Measurements from ENCODE around the gene EIF4E1B. TPM values are rescaled to one million over a fixed set of nuclear protein-coding genes. Genes with fewer than 3 reads are reported as not detected.
"Not testable (repeated sequence)": the region's sequence is repeated elsewhere in the genome, so short reads cannot be mapped to it uniquely, and the experiment has no call there.

EIF4E1B gene, protein sequence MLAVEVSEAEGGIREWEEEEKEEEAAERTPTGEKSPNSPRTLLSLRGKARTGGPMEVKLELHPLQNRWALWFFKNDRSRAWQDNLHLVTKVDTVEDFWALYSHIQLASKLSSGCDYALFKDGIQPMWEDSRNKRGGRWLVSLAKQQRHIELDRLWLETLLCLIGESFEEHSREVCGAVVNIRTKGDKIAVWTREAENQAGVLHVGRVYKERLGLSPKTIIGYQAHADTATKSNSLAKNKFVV
- total RNA-seq (not detected), total RNA-seq (0 reads per million in 2 donors)

DNA sequence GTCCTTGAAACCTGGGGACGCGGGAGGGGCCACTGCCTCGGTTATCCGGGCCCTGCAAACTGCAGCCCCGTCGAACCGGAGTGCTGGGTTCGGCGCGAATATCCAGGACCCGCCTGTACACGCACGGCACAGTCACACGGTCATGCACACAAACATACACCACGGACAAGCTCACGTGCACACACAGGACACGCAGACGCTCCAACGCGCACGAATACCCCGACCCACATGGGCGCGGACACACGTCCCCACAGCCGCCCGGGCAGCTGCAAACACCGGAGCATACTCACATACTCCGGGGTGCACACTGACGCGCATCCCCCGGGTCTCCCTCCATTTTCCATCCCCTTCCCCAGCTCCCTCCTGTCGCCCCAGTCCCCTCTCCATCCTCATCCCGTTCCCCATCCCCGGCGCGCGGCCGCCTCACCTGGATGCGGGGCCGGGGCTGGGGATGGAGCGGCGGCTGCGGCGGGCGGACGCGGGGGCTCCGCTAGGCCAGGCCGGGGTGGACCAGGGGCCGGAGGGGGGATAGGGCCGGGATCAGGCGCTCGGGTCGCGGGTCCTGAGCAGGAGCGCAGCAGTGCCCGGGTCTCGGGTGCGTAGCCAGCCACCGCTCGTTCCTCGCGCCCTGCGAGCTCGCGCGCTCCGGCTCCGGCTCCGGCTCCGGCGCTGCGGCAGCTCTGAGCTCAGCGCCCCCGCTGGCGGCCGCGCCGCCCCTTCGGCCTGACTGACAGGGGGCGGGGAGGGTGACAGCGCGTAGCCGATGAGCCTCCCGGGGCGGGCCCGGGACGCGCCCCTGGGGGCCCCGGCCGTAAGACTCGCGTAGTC, at the start of gene EIF4E1B, which contains the start of gene SNCB:
EIF4E1B (plus strand) TSS at position 823 of the 828 bp plus-strand sequence. CDS start 12,113 bp downstream, outside the sequence.
SNCB (minus strand) TSS at position 682 of the 828 bp plus-strand sequence. CDS start 880 bp downstream, outside the sequence.
- Mint-ChIP-seq H3K4me3 (peak within 1 kb of the TSS; percentile 70), H3K36me3 (ENCODE audit: low read depth) (peaks cover 20% of the 10 kb centered on the region), H3K4me1 (peaks cover 15% of the 10 kb centered on the region), H3K27ac (no peak within 1 kb of the TSS), H3K27me3 (peaks cover 71% of the 10 kb centered on the region)
- DNase-seq = no peak
- H3K9me3 ChIP-seq (ENCODE audit: control insufficient read depth, low read length, poor library complexity, severe bottlenecking) = no peaks in the 10 kb centered on the region
- peak; percentile 84 for ATAC-seq

DNA sequence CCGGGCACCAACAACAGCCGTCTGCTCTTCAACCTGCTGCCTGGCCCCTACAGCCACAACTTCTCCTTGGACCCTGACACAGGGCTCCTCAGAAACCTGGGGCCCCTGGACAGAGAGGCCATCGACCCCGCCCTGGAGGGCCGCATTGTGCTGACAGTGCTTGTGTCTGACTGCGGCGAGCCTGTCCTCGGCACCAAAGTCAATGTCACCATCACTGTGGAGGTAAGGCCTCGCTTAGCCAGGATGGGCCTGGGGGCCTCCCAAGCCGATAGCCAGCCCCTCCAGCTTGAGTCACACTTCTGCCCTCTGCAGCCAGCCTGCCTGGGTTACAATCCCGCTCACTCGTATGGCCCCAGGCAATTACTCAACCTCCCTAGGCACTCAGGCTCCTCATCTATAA, 49.1 kb upstream of the EIF4E1B start:
- Mint-ChIP-seq H3K4me1 (peaks cover 2% of the 10 kb centered on the region), H3K36me3 (ENCODE audit: low read depth) (no peaks in the 10 kb centered on the region), H3K27me3 (no peaks in the 10 kb centered on the region), H3K27ac (no peak overlapping the region), H3K4me3 (no peak overlapping the region)
- no peak for ATAC-seq
- no peak for DNase-seq
- no peaks in the 10 kb centered on the region for H3K9me3 ChIP-seq (ENCODE audit: control insufficient read depth, low read length, poor library complexity, severe bottlenecking)

DNA sequence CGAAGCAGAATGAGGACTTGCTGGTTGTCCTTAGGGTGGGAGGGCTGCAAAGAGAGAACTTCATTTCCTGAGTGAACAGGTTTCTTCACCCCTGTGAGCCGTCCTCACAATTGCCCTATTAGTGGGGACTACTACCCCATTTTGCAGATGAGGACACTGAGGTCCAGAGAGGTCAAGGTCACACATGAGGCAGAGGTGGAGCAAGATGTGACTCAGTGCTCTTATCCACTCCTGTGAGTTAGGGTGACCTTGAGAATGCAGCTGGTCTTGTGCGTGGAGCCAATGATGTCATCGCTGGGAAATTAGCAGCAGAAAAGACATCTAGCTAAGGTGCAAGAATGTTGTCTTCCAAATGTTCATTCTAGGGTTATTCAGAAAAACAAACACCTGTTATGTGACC, 47.4 kb upstream of the EIF4E1B start:
- Mint-ChIP-seq H3K27ac (no peak overlapping the region), H3K4me3 (no peak overlapping the region), H3K4me1 (no peaks in the 10 kb centered on the region), H3K36me3 (ENCODE audit: low read depth) (peaks cover 2% of the 10 kb centered on the region), H3K27me3 (no peaks in the 10 kb centered on the region)
- H3K9me3 ChIP-seq (ENCODE audit: control insufficient read depth, low read length, poor library complexity, severe bottlenecking) = no peaks in the 10 kb centered on the region
- DNase-seq (no peak), ATAC-seq (no peak)

DNA sequence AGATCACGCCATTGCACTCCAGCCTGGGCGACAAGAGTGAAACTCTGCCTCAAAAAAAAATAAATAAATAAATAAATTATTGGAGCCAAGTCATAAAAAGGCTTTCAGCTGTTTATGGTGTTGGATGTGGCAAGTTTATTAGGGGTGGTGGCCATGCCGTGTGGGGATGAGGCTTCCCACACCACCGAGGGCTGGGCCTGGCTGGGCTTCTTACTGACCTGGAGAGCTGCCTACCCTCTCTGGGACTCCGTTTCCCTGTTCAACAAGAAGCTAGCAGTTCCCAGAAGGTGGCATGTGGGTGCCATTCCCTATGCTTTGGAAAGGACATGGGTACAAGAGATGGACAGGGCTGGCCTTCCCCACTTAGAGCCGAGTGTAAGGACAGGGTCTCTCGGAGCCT, 43.1 kb upstream of the EIF4E1B start:
- no peak for ATAC-seq
- no peaks in the 10 kb centered on the region for H3K27me3 Mint-ChIP-seq
- no peak overlapping the region for H3K4me3 Mint-ChIP-seq

DNA sequence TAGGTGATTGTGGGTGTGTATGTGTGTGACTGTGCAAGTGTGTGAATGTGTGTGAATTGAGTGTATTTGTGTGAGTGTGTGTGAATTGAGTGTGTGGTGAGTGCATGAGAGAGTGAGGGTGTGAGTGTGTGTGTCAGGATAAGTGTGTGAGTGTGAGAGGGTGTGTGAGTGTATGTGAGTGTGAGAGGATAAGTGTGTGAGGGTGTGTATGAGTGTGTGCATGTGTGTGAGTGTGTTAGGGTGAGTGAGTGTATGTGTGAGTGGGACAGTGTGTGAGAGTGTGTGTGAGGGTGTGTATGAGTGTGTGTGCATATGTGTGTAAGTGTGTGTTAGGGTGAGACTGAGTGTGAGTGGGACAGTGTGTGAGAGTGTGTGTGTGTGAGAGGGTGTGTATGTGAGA, 42.2 kb upstream of the EIF4E1B start:
- no peak for ATAC-seq

More for the DNA sequence above, 43.1 kb upstream of the EIF4E1B start:
- no peak for DNase-seq
- no peak overlapping the region for H3K27ac Mint-ChIP-seq
- H3K9me3 ChIP-seq (ENCODE audit: control insufficient read depth, low read length, poor library complexity, severe bottlenecking) = no peaks in the 10 kb centered on the region
- H3K4me1 Mint-ChIP-seq = no peaks in the 10 kb centered on the region
- H3K36me3 Mint-ChIP-seq (ENCODE audit: low read depth) = peaks cover 2% of the 10 kb centered on the region

DNA sequence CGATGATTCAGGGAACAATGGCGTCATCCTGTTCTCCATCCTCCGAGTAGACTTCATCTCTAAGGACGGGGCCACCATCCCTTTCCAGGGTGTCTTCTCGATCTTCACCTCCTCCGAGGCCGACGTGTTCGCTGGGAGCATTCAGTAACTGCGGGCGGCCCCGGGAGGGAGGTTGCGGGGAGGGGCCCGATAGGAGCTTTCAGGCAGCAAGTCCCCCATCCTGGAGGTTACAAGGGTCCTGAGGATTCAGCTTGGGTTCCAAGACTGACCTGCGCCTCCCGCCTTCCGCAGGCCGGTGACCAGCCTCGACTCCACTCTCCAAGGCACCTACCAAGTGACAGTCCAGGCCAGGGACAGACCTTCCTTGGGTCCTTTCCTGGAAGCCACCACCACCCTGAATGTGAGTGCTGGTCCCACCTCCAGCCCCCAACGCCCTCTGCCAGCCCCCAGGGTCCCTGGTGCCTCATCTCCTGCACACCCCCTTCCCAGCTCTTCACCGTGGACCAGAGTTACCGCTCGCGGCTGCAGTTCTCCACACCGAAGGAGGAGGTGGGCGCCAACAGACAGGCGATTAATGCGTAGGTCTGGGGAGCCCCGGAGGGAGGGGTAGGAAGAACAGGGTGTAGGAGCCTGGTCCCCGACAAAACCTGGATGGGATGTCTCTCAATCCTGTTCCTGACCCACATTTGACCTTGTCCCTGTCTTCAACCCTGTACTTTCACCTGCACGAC, 41.3 kb upstream of the EIF4E1B start:
- DNase-seq (no peak), ATAC-seq (no peak)
- Mint-ChIP-seq H3K27ac (no peak overlapping the region), H3K36me3 (ENCODE audit: low read depth) (peaks cover 2% of the 10 kb centered on the region), H3K27me3 (peaks cover 5% of the 10 kb centered on the region), H3K4me1 (no peaks in the 10 kb centered on the region), H3K4me3 (no peak overlapping the region)
- no peaks in the 10 kb centered on the region for H3K9me3 ChIP-seq (ENCODE audit: control insufficient read depth, low read length, poor library complexity, severe bottlenecking)

More for the DNA sequence above, 42.2 kb upstream of the EIF4E1B start:
- Mint-ChIP-seq H3K36me3 (ENCODE audit: low read depth) (peaks cover 2% of the 10 kb centered on the region), H3K4me1 (no peaks in the 10 kb centered on the region), H3K27ac (no peak overlapping the region), H3K4me3 (no peak overlapping the region), H3K27me3 (no peaks in the 10 kb centered on the region)
- no peak for DNase-seq
- H3K9me3 ChIP-seq (ENCODE audit: control insufficient read depth, low read length, poor library complexity, severe bottlenecking) = no peaks in the 10 kb centered on the region

DNA sequence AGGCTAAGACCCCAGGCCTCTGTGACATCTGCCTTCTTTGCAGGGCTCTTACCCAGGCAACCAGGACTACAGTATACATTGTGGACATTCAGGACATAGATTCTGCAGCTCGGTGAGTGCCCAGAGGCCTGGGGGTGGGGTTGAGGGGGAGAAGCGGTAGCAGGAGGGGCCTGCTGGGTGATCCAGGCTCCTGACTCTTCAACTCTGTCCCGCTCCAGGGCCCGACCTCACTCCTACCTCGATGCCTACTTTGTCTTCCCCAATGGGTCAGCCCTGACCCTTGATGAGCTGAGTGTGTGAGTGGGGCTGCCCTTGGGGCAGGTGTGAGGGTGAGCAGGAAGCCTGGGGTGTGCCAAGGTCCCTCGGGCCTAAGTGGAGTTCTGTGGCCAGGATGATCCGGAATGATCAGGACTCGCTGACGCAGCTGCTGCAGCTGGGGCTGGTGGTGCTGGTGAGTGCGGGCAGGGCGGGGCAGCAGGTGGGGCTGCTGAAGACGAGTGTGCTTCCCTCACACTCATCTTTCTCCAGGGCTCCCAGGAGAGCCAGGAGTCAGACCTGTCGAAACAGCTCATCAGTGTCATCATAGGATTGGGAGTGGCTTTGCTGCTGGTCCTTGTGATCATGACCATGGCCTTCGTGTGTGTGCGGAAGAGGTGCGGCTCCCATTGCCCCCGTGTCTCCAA, 40.3 kb upstream of the EIF4E1B start:
- peaks cover 2% of the 10 kb centered on the region for H3K36me3 Mint-ChIP-seq (ENCODE audit: low read depth)
- H3K27ac Mint-ChIP-seq = no peak overlapping the region
- H3K9me3 ChIP-seq (ENCODE audit: control insufficient read depth, low read length, poor library complexity, severe bottlenecking) = no peaks in the 10 kb centered on the region
- peaks cover 10% of the 10 kb centered on the region for H3K27me3 Mint-ChIP-seq
- ATAC-seq = no peak
- no peaks in the 10 kb centered on the region for H3K4me1 Mint-ChIP-seq
- H3K4me3 Mint-ChIP-seq = no peak overlapping the region
- no peak for DNase-seq

DNA sequence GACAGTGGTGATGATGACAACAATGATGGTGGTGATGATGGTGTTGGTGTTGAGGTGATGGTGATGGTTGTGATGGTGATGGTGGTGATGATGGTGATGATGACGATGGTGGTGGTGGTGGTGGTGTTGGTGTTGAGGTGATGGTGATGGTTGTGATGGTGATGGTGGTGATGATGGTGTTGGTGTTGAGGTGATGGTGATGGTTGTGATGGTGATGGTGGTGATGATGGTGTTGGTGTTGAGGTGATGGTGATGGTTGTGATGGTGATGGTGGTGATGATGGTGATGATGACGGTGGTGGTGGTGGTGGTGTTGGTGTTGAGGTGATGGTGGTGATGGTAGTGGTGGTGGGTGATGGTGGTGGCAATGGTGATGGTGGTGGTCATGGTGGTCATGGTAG, 38.8 kb upstream of the EIF4E1B start:
- not testable (repeated sequence) for H3K27ac Mint-ChIP-seq; H3K4me1 Mint-ChIP-seq; H3K36me3 Mint-ChIP-seq (ENCODE audit: low read depth); H3K9me3 ChIP-seq (ENCODE audit: control insufficient read depth, low read length, poor library complexity, severe bottlenecking); H3K4me3 Mint-ChIP-seq; ATAC-seq; DNase-seq
- peaks cover 10% of the 10 kb centered on the region for H3K27me3 Mint-ChIP-seq

DNA sequence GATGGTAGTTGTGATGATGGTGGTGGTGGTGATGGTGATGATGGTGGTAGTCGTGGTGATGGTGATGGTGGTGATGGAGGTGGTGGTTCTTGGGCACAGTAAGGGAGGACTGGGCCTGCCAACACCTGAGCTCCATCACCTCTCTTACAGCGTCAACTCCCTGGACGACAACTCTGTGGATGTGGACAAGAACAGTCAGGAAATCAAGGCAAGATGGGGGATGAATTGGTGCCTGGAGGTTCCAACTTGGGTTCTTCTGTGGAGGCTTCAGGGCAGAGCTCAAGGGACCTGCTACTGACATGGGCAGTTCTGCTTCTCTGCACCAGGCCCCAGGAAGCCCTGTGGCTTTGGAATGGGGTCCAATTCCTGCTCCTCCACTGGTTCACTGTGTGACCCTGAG, 37.9 kb upstream of the EIF4E1B start:
- no peak for DNase-seq
- peaks cover 2% of the 10 kb centered on the region for H3K36me3 Mint-ChIP-seq (ENCODE audit: low read depth)
- no peaks in the 10 kb centered on the region for H3K9me3 ChIP-seq (ENCODE audit: control insufficient read depth, low read length, poor library complexity, severe bottlenecking)
- peaks cover 4% of the 10 kb centered on the region for H3K4me1 Mint-ChIP-seq
- no peak overlapping the region for H3K27ac Mint-ChIP-seq
- H3K27me3 Mint-ChIP-seq = peaks cover 10% of the 10 kb centered on the region
- no peak for ATAC-seq
- H3K4me3 Mint-ChIP-seq = no peak overlapping the region

DNA sequence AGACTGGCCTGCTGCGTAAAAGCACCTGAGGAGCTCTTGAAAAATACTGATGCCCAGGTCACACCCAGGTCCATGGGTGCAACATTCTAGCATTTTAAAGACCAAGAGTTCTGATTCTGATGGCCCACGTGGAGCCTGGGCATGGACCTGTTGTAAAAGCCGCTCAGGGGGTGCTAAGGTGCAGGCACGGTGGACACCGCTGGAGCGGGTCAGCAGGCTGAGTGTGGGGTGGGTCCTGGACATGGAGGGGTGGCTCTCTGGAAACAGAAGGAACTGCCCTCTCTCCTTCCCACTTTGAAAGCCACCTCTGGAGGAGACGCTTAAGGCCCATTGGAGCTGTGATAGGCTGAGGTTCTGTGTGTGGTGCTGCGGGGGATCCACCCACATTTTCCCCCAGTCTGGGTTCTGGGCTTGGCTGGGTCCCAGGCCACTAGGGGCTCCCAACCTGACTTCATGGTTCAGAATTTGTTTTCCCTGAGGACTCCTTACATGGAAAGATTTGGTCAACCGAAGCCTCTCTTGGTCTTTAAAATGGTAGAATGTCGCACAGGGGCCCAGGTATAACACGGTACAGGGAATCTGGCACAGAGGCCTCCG, 37.1 kb upstream of the EIF4E1B start:
- H3K27ac Mint-ChIP-seq = no peak overlapping the region
- H3K4me3 Mint-ChIP-seq = no peak overlapping the region
- no peaks in the 10 kb centered on the region for H3K36me3 Mint-ChIP-seq (ENCODE audit: low read depth)

DNA sequence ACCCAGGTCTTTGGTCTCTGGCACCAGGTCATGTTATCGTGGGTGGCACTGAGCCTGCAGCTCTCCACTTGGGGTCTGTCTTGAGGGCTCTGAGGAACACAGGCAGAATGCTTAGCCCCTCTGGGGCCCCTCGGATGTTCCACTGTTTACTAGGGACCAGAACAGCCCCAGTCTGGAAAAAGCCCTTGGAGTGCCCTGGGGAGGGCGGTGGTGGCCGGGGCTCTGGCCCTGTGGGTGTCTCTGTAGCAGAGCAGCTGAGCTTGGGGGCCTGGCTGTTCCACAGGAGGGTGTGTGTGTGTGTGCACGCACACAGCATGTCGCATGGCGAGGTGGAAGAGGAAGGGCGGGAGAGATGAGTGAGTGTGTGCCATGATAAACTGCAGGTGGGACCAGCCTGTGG, 35.9 kb upstream of the EIF4E1B start:
- ATAC-seq (no peak), DNase-seq (no peak)
- H3K9me3 ChIP-seq (ENCODE audit: control insufficient read depth, low read length, poor library complexity, severe bottlenecking) = no peaks in the 10 kb centered on the region
- Mint-ChIP-seq H3K27ac (peak overlapping the region; percentile 41), H3K4me3 (no peak overlapping the region), H3K27me3 (peaks cover 10% of the 10 kb centered on the region), H3K4me1 (peaks cover 4% of the 10 kb centered on the region), H3K36me3 (ENCODE audit: low read depth) (no peaks in the 10 kb centered on the region)

More for the DNA sequence above, 37.1 kb upstream of the EIF4E1B start:
- Mint-ChIP-seq H3K27me3 (peaks cover 10% of the 10 kb centered on the region), H3K4me1 (peaks cover 4% of the 10 kb centered on the region)
- H3K9me3 ChIP-seq (ENCODE audit: control insufficient read depth, low read length, poor library complexity, severe bottlenecking) = no peaks in the 10 kb centered on the region
- no peak for DNase-seq
- no peak for ATAC-seq

DNA sequence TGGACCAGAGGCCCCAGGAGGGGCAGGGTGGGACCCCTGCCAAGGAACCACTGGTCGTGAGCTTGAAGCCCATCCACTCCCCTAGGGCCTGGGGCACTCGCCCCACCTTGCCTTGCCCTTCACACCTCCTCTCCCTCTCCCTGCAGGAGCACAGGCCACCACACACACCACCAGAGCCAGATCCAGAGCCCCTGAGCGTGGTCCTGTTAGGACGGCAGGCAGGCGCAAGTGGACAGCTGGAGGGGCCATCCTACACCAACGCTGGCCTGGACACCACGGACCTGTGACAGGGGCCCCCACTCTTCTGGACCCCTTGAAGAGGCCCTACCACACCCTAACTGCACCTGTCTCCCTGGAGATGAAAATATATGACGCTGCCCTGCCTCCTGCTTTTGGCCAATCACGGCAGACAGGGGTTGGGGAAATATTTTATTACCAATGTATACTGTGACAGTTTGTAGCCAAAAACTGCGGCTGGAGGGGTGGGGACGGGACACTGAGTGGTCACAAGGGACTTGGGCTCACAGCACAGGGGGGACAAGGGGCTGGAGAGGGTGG, 35.0 kb upstream of the EIF4E1B start:
- no peak for DNase-seq
- Mint-ChIP-seq H3K27ac (no peak overlapping the region), H3K4me1 (peaks cover 4% of the 10 kb centered on the region), H3K36me3 (ENCODE audit: low read depth) (no peaks in the 10 kb centered on the region), H3K4me3 (peak overlapping the region; percentile 82), H3K27me3 (peaks cover 10% of the 10 kb centered on the region)
- H3K9me3 ChIP-seq (ENCODE audit: control insufficient read depth, low read length, poor library complexity, severe bottlenecking) = no peaks in the 10 kb centered on the region
- no peak for ATAC-seq
